Measurements from ENCODE around the gene CYLD. TPM values are rescaled to one million over a fixed set of nuclear protein-coding genes. Genes with fewer than 3 reads are reported as not detected.

Gene CYLD
- total and polyA plus RNA-seq, 8 donors: 6.2 to 30.3 (median 16.7) TPM

DNA sequence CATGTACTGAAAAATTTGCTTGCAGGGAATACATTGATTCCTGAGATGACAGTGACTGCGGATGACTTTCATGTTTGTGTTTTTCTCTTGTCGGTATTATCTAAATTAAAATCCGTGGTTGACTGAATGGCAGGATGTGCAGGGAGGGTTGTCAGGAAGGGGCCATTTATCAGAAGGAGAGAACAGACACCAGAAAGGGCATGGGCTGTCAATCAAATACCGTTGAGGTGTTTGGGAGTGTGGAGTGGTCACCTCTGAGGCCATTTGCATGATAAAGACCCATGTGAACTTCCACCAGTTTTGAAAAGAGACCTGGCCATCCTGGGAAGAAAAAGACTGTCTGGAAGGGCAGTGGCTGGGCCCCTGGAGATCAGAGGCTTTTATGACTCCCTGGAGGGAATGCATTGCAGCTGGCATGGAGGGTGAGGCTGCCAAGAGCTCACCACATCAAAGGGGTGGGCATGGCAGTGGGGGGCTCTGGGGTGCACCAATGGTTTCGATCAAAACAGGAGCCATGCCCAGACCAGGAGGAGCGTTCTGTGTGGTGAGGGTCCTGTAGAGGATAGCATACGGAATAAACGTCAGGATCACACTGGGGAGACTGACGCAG lies 67.1 kb downstream of the CYLD start:
- Histone ChIP-seq H3K4me1 (no peaks in the 10 kb centered on the region), H3K9me3 (no peaks in the 10 kb centered on the region), H3K4me3 (no peak overlapping the region), H3K36me3 (no peaks in the 10 kb centered on the region), H3K27ac (no peak overlapping the region), H3K27me3 (no peaks in the 10 kb centered on the region)
- DNase-seq (no peak), ATAC-seq (no peak), FAIRE-seq (no peak)
- 62 to 70% methylated on average over 9 of the region's 9 CpGs for WGBS, 2 donors
- intact Hi-C loops (cut with DNase I): no loop called here
- TF ChIP-seq, protein P1, sequence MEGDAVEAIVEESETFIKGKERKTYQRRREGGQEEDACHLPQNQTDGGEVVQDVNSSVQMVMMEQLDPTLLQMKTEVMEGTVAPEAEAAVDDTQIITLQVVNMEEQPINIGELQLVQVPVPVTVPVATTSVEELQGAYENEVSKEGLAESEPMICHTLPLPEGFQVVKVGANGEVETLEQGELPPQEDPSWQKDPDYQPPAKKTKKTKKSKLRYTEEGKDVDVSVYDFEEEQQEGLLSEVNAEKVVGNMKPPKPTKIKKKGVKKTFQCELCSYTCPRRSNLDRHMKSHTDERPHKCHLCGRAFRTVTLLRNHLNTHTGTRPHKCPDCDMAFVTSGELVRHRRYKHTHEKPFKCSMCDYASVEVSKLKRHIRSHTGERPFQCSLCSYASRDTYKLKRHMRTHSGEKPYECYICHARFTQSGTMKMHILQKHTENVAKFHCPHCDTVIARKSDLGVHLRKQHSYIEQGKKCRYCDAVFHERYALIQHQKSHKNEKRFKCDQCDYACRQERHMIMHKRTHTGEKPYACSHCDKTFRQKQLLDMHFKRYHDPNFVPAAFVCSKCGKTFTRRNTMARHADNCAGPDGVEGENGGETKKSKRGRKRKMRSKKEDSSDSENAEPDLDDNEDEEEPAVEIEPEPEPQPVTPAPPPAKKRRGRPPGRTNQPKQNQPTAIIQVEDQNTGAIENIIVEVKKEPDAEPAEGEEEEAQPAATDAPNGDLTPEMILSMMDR (IDR thresholded peaks at IDR 0.05): no peak

DNA sequence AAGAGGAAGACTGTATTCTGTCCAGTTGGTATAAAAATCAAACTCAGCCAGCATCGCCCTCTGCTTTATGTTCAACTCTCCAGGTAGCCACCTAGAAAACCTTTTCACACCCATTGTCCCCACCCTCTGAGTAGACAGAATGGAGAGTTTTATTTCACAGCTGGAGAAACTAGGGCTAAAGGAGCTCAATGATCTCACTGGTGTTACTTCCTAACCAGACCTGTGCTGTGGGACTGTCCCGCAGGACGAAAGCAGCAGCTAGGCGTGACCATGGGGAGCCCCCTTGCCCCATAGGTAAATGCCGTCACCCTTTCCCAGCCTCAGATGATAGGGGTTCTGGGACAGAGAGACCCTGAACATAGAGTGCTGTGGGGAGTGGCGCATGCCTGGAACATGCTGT lies 67.7 kb downstream of the CYLD start:
- H3K4me1 ChIP-seq: no peaks in the 10 kb centered on the region
- 87 to 89% methylated on average over 6 of the region's 6 CpGs for WGBS, 2 donors
- no peaks in the 10 kb centered on the region for H3K36me3 ChIP-seq
- DNase-seq (no peak), FAIRE-seq (no peak), ATAC-seq (no peak)
- H3K27me3 ChIP-seq: no peaks in the 10 kb centered on the region
- no peak overlapping the region for H3K4me3 ChIP-seq
- no peak overlapping the region for H3K27ac ChIP-seq
- intact Hi-C loops (cut with DNase I): no loop called here
- TF ChIP-seq, protein P1 (IDR thresholded peaks at IDR 0.05): no peak
- no peaks in the 10 kb centered on the region for H3K9me3 ChIP-seq

DNA sequence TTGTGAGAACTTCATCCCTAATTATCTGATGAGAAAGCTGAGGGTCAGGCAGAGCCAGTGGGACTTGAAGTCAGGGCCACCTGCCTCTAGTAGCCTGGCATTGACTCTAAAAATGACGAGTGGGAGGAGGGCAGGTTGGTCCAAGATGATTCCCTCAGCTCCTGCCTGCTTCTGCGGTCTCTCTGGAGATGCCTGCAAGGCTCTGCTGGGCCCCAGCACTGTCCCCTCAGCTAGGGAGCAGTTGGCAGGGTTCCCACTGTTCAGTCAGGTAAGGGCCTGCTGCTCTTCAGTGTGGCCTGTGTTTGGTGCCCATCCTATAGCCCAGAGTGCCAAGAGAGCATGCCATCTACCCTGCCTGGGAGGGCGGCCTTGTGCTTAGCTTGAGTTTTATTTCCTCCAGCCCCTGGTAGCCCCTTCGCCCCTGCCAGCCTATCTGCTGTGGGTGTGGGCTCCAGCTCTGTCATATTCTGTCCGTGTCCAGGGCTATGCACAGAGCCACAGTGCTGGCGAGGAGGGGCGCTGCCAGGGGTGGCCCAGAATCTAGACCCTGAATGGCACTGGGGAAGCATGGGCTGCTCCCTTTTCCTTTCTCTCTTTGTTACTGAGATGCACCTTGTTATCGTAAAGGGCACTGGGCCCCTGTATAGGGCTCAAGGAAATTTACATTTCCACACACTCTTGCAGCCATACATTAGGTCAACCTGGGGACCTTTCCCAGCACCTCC lies 68.5 kb downstream of the CYLD start:
- Histone ChIP-seq H3K36me3 (no peaks in the 10 kb centered on the region), H3K27me3 (no peaks in the 10 kb centered on the region), H3K9me3 (no peaks in the 10 kb centered on the region), H3K4me3 (no peak overlapping the region), H3K4me1 (no peaks in the 10 kb centered on the region), H3K27ac (no peak overlapping the region)
- no peak for FAIRE-seq
- no peak for ATAC-seq
- DNase-seq: no peak
- TF ChIP-seq, protein P1 (IDR thresholded peaks at IDR 0.05): no peak
- 80 to 81% methylated on average over 8 of the region's 8 CpGs for WGBS, 2 donors
- intact Hi-C loops (cut with DNase I): no loop called here

DNA sequence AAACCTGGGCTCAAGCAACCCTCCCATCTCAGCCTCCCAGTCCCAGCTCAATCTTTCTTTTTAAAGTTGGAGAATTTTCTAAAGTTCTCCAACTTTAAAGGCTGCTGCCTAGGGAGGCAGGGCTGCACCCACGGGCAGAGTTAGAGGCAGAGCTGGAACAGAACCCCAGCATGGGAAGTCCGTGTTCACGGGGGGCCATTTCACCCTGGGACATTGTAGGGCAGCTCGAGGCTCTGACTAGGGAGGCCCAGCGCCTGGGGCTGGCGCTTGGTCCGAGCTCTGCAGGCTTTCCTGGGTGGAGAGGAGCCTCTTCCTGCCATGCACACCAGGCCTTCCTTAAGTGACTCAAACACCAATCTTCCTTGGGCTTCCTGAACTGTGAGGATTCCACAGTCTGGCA lies 70.2 kb downstream of the CYLD start:
- Histone ChIP-seq H3K27me3 (no peaks in the 10 kb centered on the region), H3K9me3 (no peaks in the 10 kb centered on the region), H3K27ac (no peak overlapping the region), H3K4me1 (no peaks in the 10 kb centered on the region), H3K36me3 (no peaks in the 10 kb centered on the region), H3K4me3 (no peak overlapping the region)
- DNase-seq: no peak
- WGBS, 2 donors: 69 to 74% methylated on average over 7 of the region's 7 CpGs
- ATAC-seq: no peak
- TF ChIP-seq, protein P1 (IDR thresholded peaks at IDR 0.05): no peak
- FAIRE-seq: no peak
- intact Hi-C loops (cut with DNase I): no loop called here

DNA sequence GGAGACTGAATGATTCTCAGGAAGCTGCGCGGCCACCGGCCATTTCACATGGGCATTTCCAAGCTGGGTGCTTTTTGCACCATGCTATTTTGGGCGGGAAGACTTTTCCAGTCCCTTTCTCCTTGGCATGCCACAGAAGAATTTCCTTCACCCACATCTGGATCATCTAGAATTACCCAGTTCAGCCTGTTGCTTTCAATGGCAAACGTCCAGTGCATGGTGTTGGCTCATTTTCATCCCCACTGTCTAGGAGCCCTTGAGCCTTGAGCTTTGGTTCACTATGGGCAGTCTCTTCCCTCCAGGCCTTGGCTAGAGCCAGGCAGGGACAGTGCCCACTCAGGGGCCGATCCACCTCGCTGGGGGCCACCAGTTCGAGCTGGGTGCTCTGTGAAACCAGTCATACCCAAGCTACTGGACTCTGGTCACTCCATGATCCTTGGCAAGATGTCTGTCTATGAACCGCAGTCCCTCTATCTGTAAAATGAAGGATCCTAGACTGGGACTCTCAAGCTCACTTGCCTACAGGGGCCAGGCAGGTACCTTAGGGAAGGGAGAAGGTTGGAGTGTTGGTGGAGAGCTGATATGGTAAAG lies 71.1 kb downstream of the CYLD start:
- no peaks in the 10 kb centered on the region for H3K4me1 ChIP-seq
- no peak for FAIRE-seq

More for the DNA sequence above, 71.1 kb downstream of the CYLD start:
- no peak overlapping the region for H3K27ac ChIP-seq
- intact Hi-C loops (cut with DNase I): no loop called here
- H3K9me3 ChIP-seq: no peaks in the 10 kb centered on the region
- no peaks in the 10 kb centered on the region for H3K36me3 ChIP-seq
- no peaks in the 10 kb centered on the region for H3K27me3 ChIP-seq
- ATAC-seq: no peak
- DNase-seq: no peak
- H3K4me3 ChIP-seq: no peak overlapping the region
- TF ChIP-seq, protein P1 (IDR thresholded peaks at IDR 0.05): no peak
- 69 to 74% methylated on average over 9 of the region's 9 CpGs for WGBS, 2 donors
